Measurements from ENCODE around the gene PDE6A.
A peak's percentile ranks its signal among the peaks of the same experiment; 100 is the strongest.

The PDE6A gene

DNA sequence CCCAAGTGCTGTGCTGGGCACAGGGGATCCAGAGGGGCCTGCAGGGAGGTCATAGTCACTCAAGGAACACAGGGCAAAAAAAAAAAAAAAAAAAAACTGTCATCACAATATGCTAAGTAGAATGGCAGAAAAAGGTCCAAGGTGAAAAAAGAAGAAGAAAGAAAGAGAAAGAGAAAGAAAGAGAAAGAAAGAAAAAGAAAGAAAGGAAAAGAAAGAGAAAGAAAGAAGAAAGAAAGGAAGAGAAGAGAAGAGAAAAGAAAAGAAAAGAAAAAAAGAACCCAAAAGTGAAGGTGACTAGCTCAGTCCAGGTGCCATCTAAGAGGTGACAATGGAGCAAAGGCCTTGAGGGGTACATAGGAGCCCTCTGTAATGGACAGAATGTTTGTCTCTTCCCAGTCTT lies 73.9 kb downstream of the PDE6A start:
- no peak overlapping the region for H3K4me3 ChIP-seq (ENCODE audit: low read depth, low read length)
- CTCF ChIA-PET = interaction anchor here (6.7 kb wide), 1 partner anchor 18 kb away, joined by 55 read pairs; no protein-coding TSS in a partner anchor
- no peaks in the 10 kb centered on the region for H3K36me3 ChIP-seq (ENCODE audit: control insufficient read depth in 2 of 2, insufficient read depth in 1 of 2, low read length in 2 of 2)
- no peaks in the 10 kb centered on the region for H3K4me1 ChIP-seq (ENCODE audit: control insufficient read depth, insufficient read depth, low read length)
- no peak overlapping the region for H3K27ac ChIP-seq (ENCODE audit: extremely low read depth, low read depth, low read length)
- no peaks in the 10 kb centered on the region for H3K9me3 ChIP-seq (ENCODE audit: control insufficient read depth, insufficient read depth, low read depth, low read length)
- TF ChIP-seq, protein P1, sequence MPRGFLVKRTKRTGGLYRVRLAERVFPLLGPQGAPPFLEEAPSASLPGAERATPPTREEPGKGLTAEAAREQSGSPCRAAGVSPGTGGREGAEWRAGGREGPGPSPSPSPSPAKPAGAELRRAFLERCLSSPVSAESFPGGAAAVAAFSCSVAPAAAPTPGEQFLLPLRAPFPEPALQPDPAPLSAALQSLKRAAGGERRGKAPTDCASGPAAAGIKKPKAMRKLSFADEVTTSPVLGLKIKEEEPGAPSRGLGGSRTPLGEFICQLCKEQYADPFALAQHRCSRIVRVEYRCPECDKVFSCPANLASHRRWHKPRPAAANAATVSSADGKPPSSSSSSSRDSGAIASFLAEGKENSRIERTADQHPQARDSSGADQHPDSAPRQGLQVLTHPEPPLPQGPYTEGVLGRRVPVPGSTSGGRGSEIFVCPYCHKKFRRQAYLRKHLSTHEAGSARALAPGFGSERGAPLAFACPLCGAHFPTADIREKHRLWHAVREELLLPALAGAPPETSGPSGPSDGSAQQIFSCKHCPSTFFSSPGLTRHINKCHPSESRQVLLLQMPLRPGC (tag by site-specific recombination; IDR thresholded peaks at IDR 0.05) = no peak
- TF ChIP-seq ZNF211 (tag by site-specific recombination; IDR thresholded peaks at IDR 0.05; ENCODE audit: low read depth) (no peak), ZNF658 (tag by site-specific recombination; IDR thresholded peaks at IDR 0.05) (no peak), ZNF311 (tag by site-specific recombination; IDR thresholded peaks at IDR 0.05; ENCODE audit: borderline replicate concordance) (no peak), ZNF19 (tag by site-specific recombination; IDR thresholded peaks at IDR 0.05; ENCODE audit: low read depth) (no peak), ZNF155 (tag by site-specific recombination; IDR thresholded peaks at IDR 0.05) (no peak), ZBTB17 (tag by site-specific recombination; IDR thresholded peaks at IDR 0.05) (no peak), ZFP3 (tag by site-specific recombination; IDR thresholded peaks at IDR 0.05; ENCODE audit: low read depth) (peak; percentile 24; the same call in 1 of the 2 replicates), ZNF114 (tag by site-specific recombination; IDR thresholded peaks at IDR 0.05) (no peak), IKZF3 (tag by site-specific recombination; IDR thresholded peaks at IDR 0.05) (no peak), ZNF366 (tag by site-specific recombination; conservative IDR thresholded peaks at IDR 0.05) (peak; percentile 45; the same call in 1 of the 2 replicates), PRDM1 (tag by site-specific recombination; IDR thresholded peaks at IDR 0.05) (peak; percentile 95), ZNF292 (tag by site-specific recombination; IDR thresholded peaks at IDR 0.05; ENCODE audit: borderline replicate concordance, low read depth) (no peak)
- TF ChIP-seq, protein P2, sequence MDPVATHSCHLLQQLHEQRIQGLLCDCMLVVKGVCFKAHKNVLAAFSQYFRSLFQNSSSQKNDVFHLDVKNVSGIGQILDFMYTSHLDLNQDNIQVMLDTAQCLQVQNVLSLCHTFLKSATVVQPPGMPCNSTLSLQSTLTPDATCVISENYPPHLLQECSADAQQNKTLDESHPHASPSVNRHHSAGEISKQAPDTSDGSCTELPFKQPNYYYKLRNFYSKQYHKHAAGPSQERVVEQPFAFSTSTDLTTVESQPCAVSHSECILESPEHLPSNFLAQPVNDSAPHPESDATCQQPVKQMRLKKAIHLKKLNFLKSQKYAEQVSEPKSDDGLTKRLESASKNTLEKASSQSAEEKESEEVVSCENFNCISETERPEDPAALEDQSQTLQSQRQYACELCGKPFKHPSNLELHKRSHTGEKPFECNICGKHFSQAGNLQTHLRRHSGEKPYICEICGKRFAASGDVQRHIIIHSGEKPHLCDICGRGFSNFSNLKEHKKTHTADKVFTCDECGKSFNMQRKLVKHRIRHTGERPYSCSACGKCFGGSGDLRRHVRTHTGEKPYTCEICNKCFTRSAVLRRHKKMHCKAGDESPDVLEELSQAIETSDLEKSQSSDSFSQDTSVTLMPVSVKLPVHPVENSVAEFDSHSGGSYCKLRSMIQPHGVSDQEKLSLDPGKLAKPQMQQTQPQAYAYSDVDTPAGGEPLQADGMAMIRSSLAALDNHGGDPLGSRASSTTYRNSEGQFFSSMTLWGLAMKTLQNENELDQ (tag by site-specific recombination; IDR thresholded peaks at IDR 0.05; ENCODE audit: low read depth) = no peak
- TF ChIP-seq, protein P3, sequence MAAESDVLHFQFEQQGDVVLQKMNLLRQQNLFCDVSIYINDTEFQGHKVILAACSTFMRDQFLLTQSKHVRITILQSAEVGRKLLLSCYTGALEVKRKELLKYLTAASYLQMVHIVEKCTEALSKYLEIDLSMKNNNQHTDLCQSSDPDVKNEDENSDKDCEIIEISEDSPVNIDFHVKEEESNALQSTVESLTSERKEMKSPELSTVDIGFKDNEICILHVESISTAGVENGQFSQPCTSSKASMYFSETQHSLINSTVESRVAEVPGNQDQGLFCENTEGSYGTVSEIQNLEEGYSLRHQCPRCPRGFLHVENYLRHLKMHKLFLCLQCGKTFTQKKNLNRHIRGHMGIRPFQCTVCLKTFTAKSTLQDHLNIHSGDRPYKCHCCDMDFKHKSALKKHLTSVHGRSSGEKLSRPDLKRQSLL (tag by site-specific recombination; IDR thresholded peaks at IDR 0.05) = no peak
- TF ChIP-seq, protein P4, sequence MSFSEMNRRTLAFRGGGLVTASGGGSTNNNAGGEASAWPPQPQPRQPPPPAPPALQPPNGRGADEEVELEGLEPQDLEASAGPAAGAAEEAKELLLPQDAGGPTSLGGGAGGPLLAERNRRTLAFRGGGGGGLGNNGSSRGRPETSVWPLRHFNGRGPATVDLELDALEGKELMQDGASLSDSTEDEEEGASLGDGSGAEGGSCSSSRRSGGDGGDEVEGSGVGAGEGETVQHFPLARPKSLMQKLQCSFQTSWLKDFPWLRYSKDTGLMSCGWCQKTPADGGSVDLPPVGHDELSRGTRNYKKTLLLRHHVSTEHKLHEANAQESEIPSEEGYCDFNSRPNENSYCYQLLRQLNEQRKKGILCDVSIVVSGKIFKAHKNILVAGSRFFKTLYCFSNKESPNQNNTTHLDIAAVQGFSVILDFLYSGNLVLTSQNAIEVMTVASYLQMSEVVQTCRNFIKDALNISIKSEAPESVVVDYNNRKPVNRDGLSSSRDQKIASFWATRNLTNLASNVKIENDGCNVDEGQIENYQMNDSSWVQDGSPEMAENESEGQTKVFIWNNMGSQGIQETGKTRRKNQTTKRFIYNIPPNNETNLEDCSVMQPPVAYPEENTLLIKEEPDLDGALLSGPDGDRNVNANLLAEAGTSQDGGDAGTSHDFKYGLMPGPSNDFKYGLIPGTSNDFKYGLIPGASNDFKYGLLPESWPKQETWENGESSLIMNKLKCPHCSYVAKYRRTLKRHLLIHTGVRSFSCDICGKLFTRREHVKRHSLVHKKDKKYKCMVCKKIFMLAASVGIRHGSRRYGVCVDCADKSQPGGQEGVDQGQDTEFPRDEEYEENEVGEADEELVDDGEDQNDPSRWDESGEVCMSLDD (tag by site-specific recombination; IDR thresholded peaks at IDR 0.05) = no peak
- TF ChIP-seq, protein P5, sequence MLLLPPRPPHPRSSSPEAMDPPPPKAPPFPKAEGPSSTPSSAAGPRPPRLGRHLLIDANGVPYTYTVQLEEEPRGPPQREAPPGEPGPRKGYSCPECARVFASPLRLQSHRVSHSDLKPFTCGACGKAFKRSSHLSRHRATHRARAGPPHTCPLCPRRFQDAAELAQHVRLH (tag by site-specific recombination; IDR thresholded peaks at IDR 0.05) = no peak
- TF ChIP-seq, protein P6, sequence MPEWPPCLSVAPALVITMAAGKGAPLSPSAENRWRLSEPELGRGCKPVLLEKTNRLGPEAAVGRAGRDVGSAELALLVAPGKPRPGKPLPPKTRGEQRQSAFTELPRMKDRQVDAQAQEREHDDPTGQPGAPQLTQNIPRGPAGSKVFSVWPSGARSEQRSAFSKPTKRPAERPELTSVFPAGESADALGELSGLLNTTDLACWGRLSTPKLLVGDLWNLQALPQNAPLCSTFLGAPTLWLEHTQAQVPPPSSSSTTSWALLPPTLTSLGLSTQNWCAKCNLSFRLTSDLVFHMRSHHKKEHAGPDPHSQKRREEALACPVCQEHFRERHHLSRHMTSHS (tag by site-specific recombination; IDR thresholded peaks at IDR 0.05) = no peak
- POLR2A ChIA-PET = interaction anchor here (0.7 kb wide), 1 partner anchor 37 kb away, joined by 3 read pairs; no protein-coding TSS in a partner anchor

All from HEK293 (cell line).